Measurements from ENCODE around the gene C16orf96. TPM values are rescaled to one million over a fixed set of nuclear protein-coding genes. Genes with fewer than 3 reads are reported as not detected.
A peak's percentile ranks its signal among the peaks of the same experiment; 100 is the strongest.

The C16orf96 gene
- polyA plus RNA-seq, 1 donor = 0.18 TPM

GRCh38 chr16:4537376-4538343 lies 18.5 kb upstream of the C16orf96 start:
- WGBS (ENCODE audit: insufficient coverage, low lambda C conversion rate) = no CpG with 5 or more reads among the region's 75 CpGs
- Histone ChIP-seq H3K9me3 (ENCODE audit: control insufficient read depth, low read depth, low read length) (peaks cover 21% of the 10 kb centered on the region), H3K36me3 (ENCODE audit: control insufficient read depth, insufficient read depth, low read length) (peaks cover 7% of the 10 kb centered on the region), H3K27ac (ENCODE audit: low read length) (peak overlapping the region; percentile 76), H3K4me3 (ENCODE audit: low read length) (peak overlapping the region; percentile 57), H3K27me3 (ENCODE audit: control insufficient read depth, insufficient read depth, low read length) (no peaks in the 10 kb centered on the region), H3K4me1 (ENCODE audit: control insufficient read depth, insufficient read depth, low read length) (peaks cover 5% of the 10 kb centered on the region)
- peak in 1 of 2 donors; percentile 60 for DNase-seq

GRCh38 chr16:4538350-4539235 lies 17.5 kb upstream of the C16orf96 start, which contains the start of gene CDIP1:
Gene CDIP1 (minus strand): TSS chr16:4538773. CDS start chr16:4514130, 24,643 bp downstream.
- Histone ChIP-seq H3K4me3 (ENCODE audit: low read length) (peak within 1 kb of the TSS; percentile 57), H3K9me3 (ENCODE audit: control insufficient read depth, low read depth, low read length) (peaks cover 21% of the 10 kb centered on the region), H3K4me1 (ENCODE audit: control insufficient read depth, insufficient read depth, low read length) (peaks cover 5% of the 10 kb centered on the region), H3K27ac (ENCODE audit: low read length) (peak within 1 kb of the TSS; percentile 76), H3K27me3 (ENCODE audit: control insufficient read depth, insufficient read depth, low read length) (no peaks in the 10 kb centered on the region), H3K36me3 (ENCODE audit: control insufficient read depth, insufficient read depth, low read length) (no peaks in the 10 kb centered on the region)
- WGBS (ENCODE audit: insufficient coverage, low lambda C conversion rate) = no CpG with 5 or more reads among the region's 67 CpGs
- DNase-seq = peak; percentile 97 to 98

GRCh38 chr16:4539716-4540284 lies 16.3 kb upstream of the C16orf96 start:
- no peak overlapping the region for H3K4me3 ChIP-seq (ENCODE audit: low read length)
- peaks cover 5% of the 10 kb centered on the region for H3K4me1 ChIP-seq (ENCODE audit: control insufficient read depth, insufficient read depth, low read length)
- no peak overlapping the region for H3K27ac ChIP-seq (ENCODE audit: low read length)
- H3K36me3 ChIP-seq (ENCODE audit: control insufficient read depth, insufficient read depth, low read length) = no peaks in the 10 kb centered on the region
- DNase-seq = no peak
- H3K27me3 ChIP-seq (ENCODE audit: control insufficient read depth, insufficient read depth, low read length) = no peaks in the 10 kb centered on the region
- WGBS (ENCODE audit: insufficient coverage, low lambda C conversion rate) = no CpG with 5 or more reads among the region's 2 CpGs
- peaks cover 21% of the 10 kb centered on the region for H3K9me3 ChIP-seq (ENCODE audit: control insufficient read depth, low read depth, low read length)

- DNase-seq = no peak
- H3K27ac ChIP-seq (ENCODE audit: low read length) = no peak overlapping the region
- no peaks in the 10 kb centered on the region for H3K36me3 ChIP-seq (ENCODE audit: control insufficient read depth, insufficient read depth, low read length)
- peaks cover 11% of the 10 kb centered on the region for H3K9me3 ChIP-seq (ENCODE audit: control insufficient read depth, low read depth, low read length)
- H3K4me3 ChIP-seq (ENCODE audit: low read length) = no peak overlapping the region
- WGBS (ENCODE audit: insufficient coverage, low lambda C conversion rate) = no CpG with 5 or more reads among the region's 8 CpGs
- no peaks in the 10 kb centered on the region for H3K4me1 ChIP-seq (ENCODE audit: control insufficient read depth, insufficient read depth, low read length)
- H3K27me3 ChIP-seq (ENCODE audit: control insufficient read depth, insufficient read depth, low read length) = no peaks in the 10 kb centered on the region
These were observed 11.7 kb upstream of the C16orf96 start for GRCh38 chr16:4544473-4544872.

GRCh38 chr16:4548124-4548523 lies 8.0 kb upstream of the C16orf96 start:
- WGBS (ENCODE audit: insufficient coverage, low lambda C conversion rate) = 80% methylated on average over 1 of the region's 13 CpGs
- no peaks in the 10 kb centered on the region for H3K36me3 ChIP-seq (ENCODE audit: control insufficient read depth, insufficient read depth, low read length)

GRCh38 chr16:4550591-4550990 lies 5.5 kb upstream of the C16orf96 start:
- Histone ChIP-seq H3K9me3 (ENCODE audit: control insufficient read depth, low read depth, low read length) (no peaks in the 10 kb centered on the region), H3K27ac (ENCODE audit: low read length) (no peak overlapping the region), H3K4me3 (ENCODE audit: low read length) (no peak overlapping the region), H3K36me3 (ENCODE audit: control insufficient read depth, insufficient read depth, low read length) (no peaks in the 10 kb centered on the region), H3K4me1 (ENCODE audit: control insufficient read depth, insufficient read depth, low read length) (no peaks in the 10 kb centered on the region), H3K27me3 (ENCODE audit: control insufficient read depth, insufficient read depth, low read length) (no peaks in the 10 kb centered on the region)
- no CpG with 5 or more reads among the region's 4 CpGs for WGBS (ENCODE audit: insufficient coverage, low lambda C conversion rate)
- DNase-seq = no peak

More at GRCh38 chr16:4548124-4548523, 8.0 kb upstream of the C16orf96 start:
- Histone ChIP-seq H3K4me1 (ENCODE audit: control insufficient read depth, insufficient read depth, low read length) (no peaks in the 10 kb centered on the region), H3K27me3 (ENCODE audit: control insufficient read depth, insufficient read depth, low read length) (no peaks in the 10 kb centered on the region), H3K9me3 (ENCODE audit: control insufficient read depth, low read depth, low read length) (no peaks in the 10 kb centered on the region), H3K4me3 (ENCODE audit: low read length) (no peak overlapping the region), H3K27ac (ENCODE audit: low read length) (no peak overlapping the region)
- no peak for DNase-seq

GRCh38 chr16:4552541-4552940 lies 3.6 kb upstream of the C16orf96 start:
- no peak for DNase-seq
- Histone ChIP-seq H3K27ac (ENCODE audit: low read length) (no peak overlapping the region), H3K4me3 (ENCODE audit: low read length) (no peak overlapping the region), H3K9me3 (ENCODE audit: control insufficient read depth, low read depth, low read length) (no peaks in the 10 kb centered on the region), H3K4me1 (ENCODE audit: control insufficient read depth, insufficient read depth, low read length) (no peaks in the 10 kb centered on the region), H3K36me3 (ENCODE audit: control insufficient read depth, insufficient read depth, low read length) (no peaks in the 10 kb centered on the region), H3K27me3 (ENCODE audit: control insufficient read depth, insufficient read depth, low read length) (no peaks in the 10 kb centered on the region)
- no CpG with 5 or more reads among the region's 3 CpGs for WGBS (ENCODE audit: insufficient coverage, low lambda C conversion rate)

- Histone ChIP-seq H3K9me3 (ENCODE audit: control insufficient read depth, low read depth, low read length) (no peaks in the 10 kb centered on the region), H3K4me3 (ENCODE audit: low read length) (no peak overlapping the region), H3K4me1 (ENCODE audit: control insufficient read depth, insufficient read depth, low read length) (no peaks in the 10 kb centered on the region), H3K27ac (ENCODE audit: low read length) (no peak overlapping the region), H3K36me3 (ENCODE audit: control insufficient read depth, insufficient read depth, low read length) (no peaks in the 10 kb centered on the region), H3K27me3 (ENCODE audit: control insufficient read depth, insufficient read depth, low read length) (no peaks in the 10 kb centered on the region)
- no peak for DNase-seq
- WGBS (ENCODE audit: insufficient coverage, low lambda C conversion rate) = no CpG with 5 or more reads among the region's 14 CpGs
These were observed 440 bp downstream of the C16orf96 start for GRCh38 chr16:4556580-4556979.

GRCh38 chr16:4557973-4558372 lies 1.8 kb downstream of the C16orf96 start:
- H3K27ac ChIP-seq (ENCODE audit: low read length) = no peak overlapping the region
- no peak overlapping the region for H3K4me3 ChIP-seq (ENCODE audit: low read length)
- WGBS (ENCODE audit: insufficient coverage, low lambda C conversion rate) = no CpG with 5 or more reads among the region's 10 CpGs
- no peaks in the 10 kb centered on the region for H3K36me3 ChIP-seq (ENCODE audit: control insufficient read depth, insufficient read depth, low read length)
- H3K4me1 ChIP-seq (ENCODE audit: control insufficient read depth, insufficient read depth, low read length) = no peaks in the 10 kb centered on the region
- no peaks in the 10 kb centered on the region for H3K27me3 ChIP-seq (ENCODE audit: control insufficient read depth, insufficient read depth, low read length)
- no peak for DNase-seq
- H3K9me3 ChIP-seq (ENCODE audit: control insufficient read depth, low read depth, low read length) = no peaks in the 10 kb centered on the region

GRCh38 chr16:4561596-4561995 lies 5.5 kb downstream of the C16orf96 start:
- H3K4me3 ChIP-seq (ENCODE audit: low read length) = no peak overlapping the region
- no CpG with 5 or more reads among the region's 9 CpGs for WGBS (ENCODE audit: insufficient coverage, low lambda C conversion rate)

More at GRCh38 chr16:4561596-4561995, 5.5 kb downstream of the C16orf96 start:
- no peaks in the 10 kb centered on the region for H3K4me1 ChIP-seq (ENCODE audit: control insufficient read depth, insufficient read depth, low read length)
- H3K36me3 ChIP-seq (ENCODE audit: control insufficient read depth, insufficient read depth, low read length) = no peaks in the 10 kb centered on the region
- H3K9me3 ChIP-seq (ENCODE audit: control insufficient read depth, low read depth, low read length) = no peaks in the 10 kb centered on the region
- DNase-seq = no peak
- no peak overlapping the region for H3K27ac ChIP-seq (ENCODE audit: low read length)
- H3K27me3 ChIP-seq (ENCODE audit: control insufficient read depth, insufficient read depth, low read length) = no peaks in the 10 kb centered on the region
